Measurements from ENCODE around the gene NIPAL3. TPM values are rescaled to one million over a fixed set of nuclear protein-coding genes. Genes with fewer than 3 reads are reported as not detected.

The NIPAL3 gene
- total RNA-seq, 1 donor from 2014 or later, result 29.3 TPM

GRCh38 chr1:24465638-24466037 is 50.0 kb downstream of the NIPAL3 start:
- DNase-seq (ENCODE audit: low spot score), result no peak

GRCh38 chr1:24468685-24469316 is 53.2 kb downstream of the NIPAL3 start:
- H3K27ac Mint-ChIP-seq (ENCODE audit: unreplicated experiment), result no peak overlapping the region
- H3K4me3 Mint-ChIP-seq (ENCODE audit: unreplicated experiment), result no peak overlapping the region
- H3K27me3 Mint-ChIP-seq (ENCODE audit: low read depth), result no peaks in the 10 kb centered on the region
- peaks cover 11% of the 10 kb centered on the region for H3K36me3 Mint-ChIP-seq (ENCODE audit: low read depth)
- DNase-seq (ENCODE audit: low spot score), result no peak
- TF ChIP-seq, protein P1, sequence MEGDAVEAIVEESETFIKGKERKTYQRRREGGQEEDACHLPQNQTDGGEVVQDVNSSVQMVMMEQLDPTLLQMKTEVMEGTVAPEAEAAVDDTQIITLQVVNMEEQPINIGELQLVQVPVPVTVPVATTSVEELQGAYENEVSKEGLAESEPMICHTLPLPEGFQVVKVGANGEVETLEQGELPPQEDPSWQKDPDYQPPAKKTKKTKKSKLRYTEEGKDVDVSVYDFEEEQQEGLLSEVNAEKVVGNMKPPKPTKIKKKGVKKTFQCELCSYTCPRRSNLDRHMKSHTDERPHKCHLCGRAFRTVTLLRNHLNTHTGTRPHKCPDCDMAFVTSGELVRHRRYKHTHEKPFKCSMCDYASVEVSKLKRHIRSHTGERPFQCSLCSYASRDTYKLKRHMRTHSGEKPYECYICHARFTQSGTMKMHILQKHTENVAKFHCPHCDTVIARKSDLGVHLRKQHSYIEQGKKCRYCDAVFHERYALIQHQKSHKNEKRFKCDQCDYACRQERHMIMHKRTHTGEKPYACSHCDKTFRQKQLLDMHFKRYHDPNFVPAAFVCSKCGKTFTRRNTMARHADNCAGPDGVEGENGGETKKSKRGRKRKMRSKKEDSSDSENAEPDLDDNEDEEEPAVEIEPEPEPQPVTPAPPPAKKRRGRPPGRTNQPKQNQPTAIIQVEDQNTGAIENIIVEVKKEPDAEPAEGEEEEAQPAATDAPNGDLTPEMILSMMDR (IDR thresholded peaks at IDR 0.05), result no peak
- no peaks in the 10 kb centered on the region for H3K9me3 Mint-ChIP-seq (ENCODE audit: low read depth)
- H3K4me1 Mint-ChIP-seq (ENCODE audit: low read depth), result peaks cover 13% of the 10 kb centered on the region

More at GRCh38 chr1:24465638-24466037, 50.0 kb downstream of the NIPAL3 start:
- peaks cover 16% of the 10 kb centered on the region for H3K36me3 Mint-ChIP-seq (ENCODE audit: low read depth)
- H3K4me3 Mint-ChIP-seq (ENCODE audit: unreplicated experiment), result no peak overlapping the region
- no peaks in the 10 kb centered on the region for H3K9me3 Mint-ChIP-seq (ENCODE audit: low read depth)
- H3K27ac Mint-ChIP-seq (ENCODE audit: unreplicated experiment), result no peak overlapping the region
- peaks cover 28% of the 10 kb centered on the region for H3K4me1 Mint-ChIP-seq (ENCODE audit: low read depth)
- H3K27me3 Mint-ChIP-seq (ENCODE audit: low read depth), result no peaks in the 10 kb centered on the region
- TF ChIP-seq, protein P1 (IDR thresholded peaks at IDR 0.05), result no peak

GRCh38 chr1:24470592-24470991 is 55.0 kb downstream of the NIPAL3 start:
- H3K4me3 Mint-ChIP-seq (ENCODE audit: unreplicated experiment), result no peak overlapping the region
- TF ChIP-seq, protein P1 (IDR thresholded peaks at IDR 0.05), result no peak
- peaks cover 11% of the 10 kb centered on the region for H3K36me3 Mint-ChIP-seq (ENCODE audit: low read depth)
- H3K9me3 Mint-ChIP-seq (ENCODE audit: low read depth), result no peaks in the 10 kb centered on the region
- no peak overlapping the region for H3K27ac Mint-ChIP-seq (ENCODE audit: unreplicated experiment)
- H3K27me3 Mint-ChIP-seq (ENCODE audit: low read depth), result no peaks in the 10 kb centered on the region
- H3K4me1 Mint-ChIP-seq (ENCODE audit: low read depth), result no peaks in the 10 kb centered on the region
- no peak for DNase-seq (ENCODE audit: low spot score)

- Mint-ChIP-seq H3K4me1 (ENCODE audit: low read depth) (no peaks in the 10 kb centered on the region), H3K27ac (ENCODE audit: unreplicated experiment) (no peak overlapping the region)
These were observed 57.1 kb downstream of the NIPAL3 start for GRCh38 chr1:24472527-24473251.

GRCh38 chr1:24474193-24474592 is 58.6 kb downstream of the NIPAL3 start:
- no peak for DNase-seq (ENCODE audit: low spot score)

More at GRCh38 chr1:24472527-24473251, 57.1 kb downstream of the NIPAL3 start:
- H3K4me3 Mint-ChIP-seq (ENCODE audit: unreplicated experiment), result no peak overlapping the region
- TF ChIP-seq, protein P1 (IDR thresholded peaks at IDR 0.05), result no peak
- no peaks in the 10 kb centered on the region for H3K27me3 Mint-ChIP-seq (ENCODE audit: low read depth)
- DNase-seq (ENCODE audit: low spot score), result no peak
- no peaks in the 10 kb centered on the region for H3K9me3 Mint-ChIP-seq (ENCODE audit: low read depth)
- H3K36me3 Mint-ChIP-seq (ENCODE audit: low read depth), result peaks cover 3% of the 10 kb centered on the region

More at GRCh38 chr1:24474193-24474592, 58.6 kb downstream of the NIPAL3 start:
- Mint-ChIP-seq H3K27me3 (ENCODE audit: low read depth) (no peaks in the 10 kb centered on the region), H3K4me3 (ENCODE audit: unreplicated experiment) (no peak overlapping the region), H3K36me3 (ENCODE audit: low read depth) (peaks cover 3% of the 10 kb centered on the region), H3K4me1 (ENCODE audit: low read depth) (no peaks in the 10 kb centered on the region), H3K27ac (ENCODE audit: unreplicated experiment) (no peak overlapping the region), H3K9me3 (ENCODE audit: low read depth) (no peaks in the 10 kb centered on the region)
- TF ChIP-seq, protein P1 (IDR thresholded peaks at IDR 0.05), result no peak

Data from chondrocyte (in vitro differentiated cells).